Karpas-422 (cell line): ENCODE data around the gene LYRM1. TPM values are rescaled to one million over a fixed set of nuclear protein-coding genes. Genes with fewer than 3 reads are reported as not detected.

Experiments
- DNase-seq: peaks from one replicate; pipeline ENCODE4 v3.0.0-alpha.2; 2015
- H2AFZ ChIP-seq: fragments of 200-600 bp; sonication (generic); 2 replicates; pipeline ENCODE4 v1.6.1; 2014; ENCODE audit warnings: antibody characterized with exemption, low read length, mixed read lengths
- H3K27ac ChIP-seq: fragments of 200-600 bp; sonication (generic); 2 replicates; pipeline ENCODE4 v1.5.1; 2014; ENCODE audit warnings: mild to moderate bottlenecking, low read length, moderate library complexity
- H3K27me3 ChIP-seq: fragments of 200-600 bp; sonication (generic); 2 replicates; pipeline ENCODE4 v1.6.1; 2014; ENCODE audit warnings: low read length, mixed read lengths
- H3K36me3 ChIP-seq: fragments of 200-600 bp; sonication (generic); 2 replicates; pipeline ENCODE4 v1.6.1; 2014; ENCODE audit warnings: low read length, mixed read lengths; ENCODE audit not compliant: insufficient read depth
- H3K4me1 ChIP-seq: fragments of 200-600 bp; sonication (generic); 2 replicates; pipeline ENCODE4 v1.6.1; 2014; ENCODE audit warnings: mild to moderate bottlenecking, low read length, mixed read lengths
- H3K4me2 ChIP-seq: fragments of 200-600 bp; sonication (generic); 2 replicates; pipeline ENCODE4 v1.6.1; 2014; ENCODE audit warnings: low read length, low read depth, mild to moderate bottlenecking; ENCODE audit not compliant: poor library complexity, severe bottlenecking
- H3K4me3 ChIP-seq: fragments of 200-600 bp; sonication (generic); 2 replicates; pipeline ENCODE4 v1.5.1; 2014; ENCODE audit warnings: mild to moderate bottlenecking, antibody characterized with exemption, low read length, mixed read lengths
- H3K79me2 ChIP-seq: fragments of 200-600 bp; sonication (generic); 2 replicates; pipeline ENCODE4 v1.6.1; 2014; ENCODE audit warnings: mild to moderate bottlenecking, low read length, mixed read lengths
- H3K9ac ChIP-seq: fragments of 200-600 bp; sonication (generic); 2 replicates; pipeline ENCODE4 v1.6.0; 2014; ENCODE audit warnings: low read length
- H3K9me2 ChIP-seq: fragments of 200-600 bp; sonication (generic), shearing (Covaris generic); replicated peaks from 2 replicates; pipeline ENCODE4 v1.6.0; 2014; ENCODE audit warnings: mild to moderate bottlenecking, low read length, moderate library complexity; ENCODE audit not compliant: insufficient read depth
- H3K9me3 ChIP-seq: fragments of 300-700, 200-600 bp; sonication (generic); 2 replicates; pipeline ENCODE4 v1.6.1; 2014; ENCODE audit warnings: low read length, mixed read lengths
- H4K20me1 ChIP-seq: fragments of 200-600 bp; sonication (generic); 2 replicates; pipeline ENCODE4 v1.6.1; 2014; ENCODE audit warnings: mild to moderate bottlenecking, antibody characterized with exemption, low read length, low read depth; ENCODE audit not compliant: insufficient read depth
- total RNA-seq: library from RNA; depleted of rRNA; stranded (reverse); fragments of >200 nt; shearing (Covaris generic); gene quantifications from 2 replicates; pipeline ENCODE4 v1.2.3, GENCODE V29; 2014; ENCODE audit warnings: low replicate concordance

Gene LYRM1
- total RNA-seq, 1 experiment from 2014 or later = 43.2 TPM

DNA sequence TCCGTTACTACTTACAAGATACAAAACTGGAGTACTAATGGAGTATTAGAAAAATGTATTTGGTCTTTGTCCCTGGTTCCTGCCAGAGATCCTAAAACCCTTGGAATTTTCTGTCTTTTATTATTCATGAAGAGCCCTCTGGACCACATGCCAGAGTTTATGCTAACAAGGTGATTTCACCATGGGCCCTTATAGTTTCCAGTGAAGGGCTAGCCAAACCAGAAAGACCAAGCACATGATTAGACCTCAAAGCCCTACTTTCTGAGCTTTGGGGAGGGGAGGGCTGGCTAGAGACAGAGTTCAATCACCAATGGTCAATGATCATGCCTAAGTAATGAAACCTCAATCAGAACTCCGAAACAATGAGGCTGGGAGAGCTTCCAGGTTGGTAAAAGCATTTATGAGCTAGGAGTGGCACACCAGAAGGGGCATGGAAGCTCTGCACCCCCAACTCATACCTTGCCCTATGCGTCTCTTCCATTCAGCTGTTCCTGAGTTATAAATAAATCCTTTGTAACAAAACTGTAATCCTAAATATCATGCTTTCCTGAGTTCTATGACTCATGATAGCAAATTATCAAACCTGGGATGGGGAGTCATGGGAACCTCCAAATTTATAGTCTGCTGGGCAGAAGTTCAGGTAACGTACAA is 10.8 kb upstream of the LYRM1 start:
- H3K27me3 ChIP-seq = no peaks in the 10 kb centered on the region
- H3K4me1 ChIP-seq = peaks cover 5% of the 10 kb centered on the region
- no peak overlapping the region for H3K9ac ChIP-seq
- no peak overlapping the region for H2AFZ ChIP-seq
- no peak overlapping the region for H3K4me3 ChIP-seq
- DNase-seq = no peak
- H3K36me3 ChIP-seq = no peaks in the 10 kb centered on the region
- H3K9me2 ChIP-seq = no peaks in the 10 kb centered on the region
- no peaks in the 10 kb centered on the region for H4K20me1 ChIP-seq
- H3K27ac ChIP-seq = no peak overlapping the region
- H3K4me2 ChIP-seq = no peak overlapping the region
- H3K79me2 ChIP-seq = peaks cover 78% of the 10 kb centered on the region
- H3K9me3 ChIP-seq = no peaks in the 10 kb centered on the region

DNA sequence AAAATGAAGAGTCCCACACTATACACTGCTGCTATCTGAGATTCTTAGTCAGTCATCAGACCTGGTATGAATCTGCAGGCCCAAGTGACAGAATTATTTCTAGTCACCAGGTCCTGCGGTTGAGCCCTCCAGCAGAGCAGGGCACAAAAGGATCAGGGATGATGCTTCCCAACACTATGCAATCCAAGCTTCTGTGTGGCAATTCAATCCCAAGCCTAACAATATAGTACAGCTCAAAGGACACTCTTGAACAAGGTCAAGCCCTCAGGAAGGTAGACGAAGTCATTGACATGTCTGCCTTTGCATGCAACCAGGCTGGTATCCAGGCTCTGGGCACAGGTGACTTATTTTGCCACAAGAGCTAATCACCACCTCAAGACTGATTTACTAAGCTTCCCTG is 6.2 kb upstream of the LYRM1 start:
- Histone ChIP-seq H4K20me1 (no peaks in the 10 kb centered on the region), H3K9ac (no peak overlapping the region), H3K79me2 (peaks cover 90% of the 10 kb centered on the region), H3K36me3 (peaks cover 11% of the 10 kb centered on the region; the same call in 1 of the 2 replicates), H3K9me3 (no peaks in the 10 kb centered on the region), H3K27me3 (no peaks in the 10 kb centered on the region), H3K27ac (0 out of 2 replicates have a peak overlapping the region, but pooled peaks have one; percentile 6), H2AFZ (no peak overlapping the region), H3K4me2 (no peak overlapping the region), H3K4me3 (no peak overlapping the region), H3K9me2 (no peaks in the 10 kb centered on the region), H3K4me1 (peaks cover 25% of the 10 kb centered on the region)
- DNase-seq = no peak

DNA sequence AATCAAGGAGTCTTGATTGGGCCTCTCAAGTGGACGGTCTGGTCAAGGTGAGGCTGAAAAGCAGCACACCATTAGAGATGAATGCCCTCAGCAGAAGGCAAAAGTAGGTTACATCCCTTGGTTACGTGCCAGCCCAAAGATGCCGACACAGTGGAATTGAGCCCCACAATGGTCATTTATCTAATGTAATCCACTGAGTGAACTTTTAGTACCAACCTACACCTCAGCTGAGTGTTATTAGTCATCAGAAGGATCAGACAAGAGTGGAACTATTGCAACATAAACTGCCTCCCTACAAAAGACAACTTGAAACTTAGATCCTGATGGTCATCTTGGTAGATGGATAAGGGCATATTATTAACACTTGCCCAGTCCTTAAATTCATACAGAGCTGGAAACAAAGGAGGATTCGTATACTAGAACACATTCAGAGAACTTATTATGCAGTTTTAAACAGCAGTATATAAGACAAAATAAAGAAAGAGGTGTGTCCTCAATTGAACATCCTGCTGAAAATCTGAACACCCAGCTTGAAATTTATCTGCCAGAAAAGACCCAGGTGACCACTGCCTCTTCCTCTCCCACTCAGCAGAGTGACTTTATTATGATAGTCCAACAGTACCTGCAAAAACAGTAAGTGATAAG is 3.2 kb upstream of the LYRM1 start:
- Histone ChIP-seq H3K4me2 (peak overlapping the region; percentile 1), H3K79me2 (peaks cover 80% of the 10 kb centered on the region), H3K4me3 (no peak overlapping the region), H3K9ac (no peak overlapping the region), H3K9me2 (no peaks in the 10 kb centered on the region), H4K20me1 (peaks cover 2% of the 10 kb centered on the region; the same call in 1 of the 2 replicates), H3K4me1 (peaks cover 35% of the 10 kb centered on the region), H3K27ac (no peak overlapping the region), H3K36me3 (peaks cover 13% of the 10 kb centered on the region; the same call in 1 of the 2 replicates), H2AFZ (no peak overlapping the region), H3K9me3 (no peaks in the 10 kb centered on the region), H3K27me3 (no peaks in the 10 kb centered on the region)
- DNase-seq = no peak

DNA sequence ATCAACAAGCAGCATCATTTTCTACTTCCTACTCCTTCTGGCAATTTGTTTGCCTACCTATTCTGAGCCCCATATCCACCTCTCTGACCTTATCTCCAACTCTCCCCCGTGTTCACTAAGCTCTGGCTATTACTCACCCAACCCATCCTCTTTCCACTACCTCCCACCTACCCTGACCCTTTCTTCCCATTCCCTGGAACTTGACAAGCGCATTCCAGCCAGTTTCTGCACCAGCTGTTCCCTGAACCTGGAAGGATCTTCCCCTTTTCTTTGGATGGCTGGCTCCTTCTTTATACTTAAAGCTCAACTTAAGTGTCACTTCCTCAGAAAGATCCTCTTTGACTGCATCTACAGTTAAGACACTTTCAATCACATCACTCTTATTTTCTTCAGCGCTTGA is 2.6 kb upstream of the LYRM1 start:
- Histone ChIP-seq H3K36me3 (peaks cover 18% of the 10 kb centered on the region; the same call in 1 of the 2 replicates), H3K79me2 (peaks cover 78% of the 10 kb centered on the region), H3K9ac (no peak overlapping the region), H3K9me3 (no peaks in the 10 kb centered on the region), H4K20me1 (peaks cover 8% of the 10 kb centered on the region; the same call in 1 of the 2 replicates), H3K9me2 (no peaks in the 10 kb centered on the region), H3K27ac (no peak overlapping the region), H3K27me3 (no peaks in the 10 kb centered on the region), H3K4me1 (peaks cover 41% of the 10 kb centered on the region), H3K4me3 (no peak overlapping the region), H2AFZ (no peak overlapping the region), H3K4me2 (peak overlapping the region; percentile 1)
- no peak for DNase-seq

- Histone ChIP-seq H3K9ac (peak overlapping the region; percentile 79), H3K27me3 (no peaks in the 10 kb centered on the region), H4K20me1 (peaks cover 19% of the 10 kb centered on the region; the same call in 1 of the 2 replicates), H3K4me3 (peak overlapping the region; percentile 88), H3K36me3 (peaks cover 19% of the 10 kb centered on the region; the same call in 1 of the 2 replicates), H3K9me2 (no peaks in the 10 kb centered on the region), H2AFZ (no peak overlapping the region), H3K79me2 (peaks cover 66% of the 10 kb centered on the region), H3K9me3 (no peaks in the 10 kb centered on the region), H3K27ac (peak overlapping the region; percentile 40), H3K4me1 (peaks cover 52% of the 10 kb centered on the region), H3K4me2 (peak overlapping the region; percentile 96)
- DNase-seq = no peak
Observed at GRCh38 chr16:20899071-20899470, 1.5 kb upstream of the LYRM1 start.

DNA sequence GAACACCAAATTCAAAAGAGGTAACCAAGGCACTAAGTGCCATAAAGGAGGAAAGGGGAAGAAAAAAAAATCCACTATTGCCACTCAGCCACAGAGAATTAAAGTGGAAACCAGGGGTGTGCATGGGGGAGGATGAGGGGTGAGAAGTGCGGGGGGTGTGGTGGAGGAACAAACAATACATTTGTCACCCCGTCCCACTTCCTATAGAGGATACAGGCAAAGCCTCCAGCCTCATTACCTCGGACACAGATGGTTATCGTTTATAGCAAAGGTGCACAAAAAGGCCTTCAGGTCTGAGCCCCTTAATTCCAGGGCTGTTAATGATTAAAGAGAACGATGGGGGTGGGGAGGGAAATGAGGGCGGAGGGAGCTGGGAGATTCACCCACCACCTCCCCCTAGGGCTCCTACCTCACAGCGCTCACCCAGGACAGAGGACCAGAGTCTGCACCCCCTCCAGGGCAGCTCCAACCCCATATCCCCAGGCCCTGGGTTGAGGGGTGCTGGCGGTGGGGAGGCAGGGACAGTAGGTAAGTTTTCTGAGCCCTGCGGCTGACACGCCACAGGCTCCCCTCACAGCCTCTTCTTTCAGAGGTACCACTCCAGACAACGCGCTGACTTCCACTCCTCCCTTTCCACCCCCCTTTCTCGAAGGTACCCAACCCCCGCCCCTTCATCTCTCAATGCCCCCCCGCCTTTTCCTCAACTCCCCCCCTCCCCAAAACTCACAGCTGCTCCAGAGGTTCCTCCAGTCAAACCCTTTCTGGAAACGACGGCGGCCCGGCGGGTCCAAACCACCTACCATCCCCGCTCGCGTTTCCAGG is 883 bp upstream of the LYRM1 start:
- 0 out of 2 replicates have a peak overlapping the region, but pooled peaks have one; percentile 25 for H2AFZ ChIP-seq
- H3K79me2 ChIP-seq = peaks cover 60% of the 10 kb centered on the region
- peak overlapping the region; percentile 40 for H3K27ac ChIP-seq
- peaks cover 19% of the 10 kb centered on the region; the same call in 1 of the 2 replicates for H3K36me3 ChIP-seq
- H3K4me2 ChIP-seq = peak overlapping the region; percentile 96
- no peaks in the 10 kb centered on the region for H3K9me3 ChIP-seq
- peak; percentile 54 for DNase-seq
- peak overlapping the region; percentile 79 for H3K9ac ChIP-seq
- no peaks in the 10 kb centered on the region for H3K27me3 ChIP-seq
- H4K20me1 ChIP-seq = peaks cover 19% of the 10 kb centered on the region; the same call in 1 of the 2 replicates
- no peaks in the 10 kb centered on the region for H3K9me2 ChIP-seq
- peak overlapping the region; percentile 88 for H3K4me3 ChIP-seq
- peaks cover 54% of the 10 kb centered on the region for H3K4me1 ChIP-seq

- H3K4me2 ChIP-seq = peak overlapping the region; percentile 96
- H3K27me3 ChIP-seq = no peaks in the 10 kb centered on the region
- H2AFZ ChIP-seq = peak overlapping the region; percentile 71
- no peaks in the 10 kb centered on the region for H3K9me3 ChIP-seq
- no peak for DNase-seq
- peaks cover 56% of the 10 kb centered on the region for H3K4me1 ChIP-seq
- H3K4me3 ChIP-seq = peak overlapping the region; percentile 88
- H3K9ac ChIP-seq = peak overlapping the region; percentile 79
- peak overlapping the region; percentile 89 for H3K27ac ChIP-seq
- H3K79me2 ChIP-seq = peaks cover 51% of the 10 kb centered on the region
- H4K20me1 ChIP-seq = peaks cover 26% of the 10 kb centered on the region; the same call in 1 of the 2 replicates
- 0 out of 2 replicates have a peak, but pooled peaks cover 15% of the 10 kb centered on the region for H3K36me3 ChIP-seq
- H3K9me2 ChIP-seq = no peaks in the 10 kb centered on the region
Observed at GRCh38 chr16:20901068-20901435, 481 bp downstream of the LYRM1 start.
